Measurements from ENCODE around the gene SUMF1. TPM values are rescaled to one million over a fixed set of nuclear protein-coding genes. Genes with fewer than 3 reads are reported as not detected.

SUMF1 gene
- total and polyA plus RNA-seq, 4 donors: 11.6 to 50.0 (median 31.5) TPM

DNA sequence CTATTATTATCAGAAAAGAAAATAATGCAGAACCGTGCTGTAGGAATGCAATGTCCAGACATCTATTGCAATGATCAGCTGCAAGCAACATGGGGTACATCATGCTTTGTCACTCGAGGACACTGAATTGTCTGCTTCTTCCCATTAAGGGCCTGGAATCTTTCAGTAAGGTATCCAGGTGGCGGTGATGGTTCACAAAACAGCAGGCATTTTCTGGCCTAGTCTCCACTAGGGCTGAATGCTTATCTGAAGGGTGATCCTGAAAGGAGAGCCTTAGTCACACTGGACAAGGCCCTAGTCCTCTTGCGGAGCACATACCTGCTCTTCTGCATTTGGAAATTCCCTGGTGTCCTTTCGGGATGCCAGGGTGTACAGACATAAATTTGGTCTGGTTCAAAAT lies 47.3 kb upstream of the SUMF1 start:
- ATAC-seq (ENCODE audit: insufficient read depth, low FRiP score): no peak

DNA sequence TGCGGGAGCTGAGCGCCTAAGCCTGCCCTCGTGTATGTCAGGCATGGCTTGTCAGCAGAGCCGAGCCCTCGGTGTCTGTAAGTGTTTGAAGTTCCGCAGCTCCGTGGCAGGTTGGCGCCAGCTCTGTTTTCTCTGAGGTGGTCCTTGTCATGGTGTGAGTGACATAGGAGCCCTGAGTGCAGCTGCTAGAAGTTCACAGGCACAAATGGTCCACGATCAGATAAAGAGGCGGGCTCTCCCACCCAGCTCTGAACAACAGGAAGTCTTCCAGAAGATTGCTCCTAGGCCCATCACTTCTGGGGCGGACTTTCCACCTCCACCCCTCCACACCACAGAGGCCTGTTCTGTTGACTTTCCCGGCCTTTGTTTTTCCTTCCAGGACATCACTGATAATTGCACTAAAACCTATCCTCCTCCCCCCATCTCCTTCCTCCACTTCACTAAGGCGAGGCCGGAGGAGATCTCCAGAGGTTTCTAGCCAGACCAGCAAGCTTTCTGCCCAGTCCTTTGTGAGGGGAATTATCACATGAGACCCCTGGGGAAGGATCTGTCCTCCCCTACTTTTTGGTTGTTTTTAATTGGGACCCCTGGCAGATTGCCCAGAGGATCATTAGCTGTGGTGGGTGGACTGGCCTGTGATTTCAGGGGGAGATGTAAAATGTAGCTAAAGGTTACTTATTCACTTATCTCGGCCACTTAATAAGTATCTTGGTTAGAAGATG lies 46.0 kb upstream of the SUMF1 start:
- no peak overlapping the region for H3K9ac ChIP-seq (ENCODE audit: insufficient read depth in 1 of 2, low read length in 2 of 2)
- H3K27ac ChIP-seq (ENCODE audit: low read depth in 1 of 2, low read length in 1 of 2): peak overlapping the region in 1 of 2 donors; percentile 10
- H3K27me3 ChIP-seq (ENCODE audit: control insufficient read depth in 3 of 3, insufficient read depth in 3 of 3, low read length in 2 of 3): no peaks in the 10 kb centered on the region
- WGBS, 2 donors: 55 to 57% methylated on average over 15 of the region's 15 CpGs
- no peak overlapping the region for H3K4me3 ChIP-seq
- H3K4me1 ChIP-seq (ENCODE audit: control insufficient read depth in 5 of 5, insufficient read depth in 5 of 5, low read length in 5 of 5): peaks cover 2 to 47% (median 7%) of the 10 kb centered on the region in 5 donors
- ATAC-seq (ENCODE audit: insufficient read depth, low FRiP score) (no peak), DNase-seq (peak; percentile 71 to 87 (median 71))
- TF ChIP-seq, protein P1, sequence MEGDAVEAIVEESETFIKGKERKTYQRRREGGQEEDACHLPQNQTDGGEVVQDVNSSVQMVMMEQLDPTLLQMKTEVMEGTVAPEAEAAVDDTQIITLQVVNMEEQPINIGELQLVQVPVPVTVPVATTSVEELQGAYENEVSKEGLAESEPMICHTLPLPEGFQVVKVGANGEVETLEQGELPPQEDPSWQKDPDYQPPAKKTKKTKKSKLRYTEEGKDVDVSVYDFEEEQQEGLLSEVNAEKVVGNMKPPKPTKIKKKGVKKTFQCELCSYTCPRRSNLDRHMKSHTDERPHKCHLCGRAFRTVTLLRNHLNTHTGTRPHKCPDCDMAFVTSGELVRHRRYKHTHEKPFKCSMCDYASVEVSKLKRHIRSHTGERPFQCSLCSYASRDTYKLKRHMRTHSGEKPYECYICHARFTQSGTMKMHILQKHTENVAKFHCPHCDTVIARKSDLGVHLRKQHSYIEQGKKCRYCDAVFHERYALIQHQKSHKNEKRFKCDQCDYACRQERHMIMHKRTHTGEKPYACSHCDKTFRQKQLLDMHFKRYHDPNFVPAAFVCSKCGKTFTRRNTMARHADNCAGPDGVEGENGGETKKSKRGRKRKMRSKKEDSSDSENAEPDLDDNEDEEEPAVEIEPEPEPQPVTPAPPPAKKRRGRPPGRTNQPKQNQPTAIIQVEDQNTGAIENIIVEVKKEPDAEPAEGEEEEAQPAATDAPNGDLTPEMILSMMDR (IDR thresholded peaks at IDR 0.05; ENCODE audit: control extremely low read depth, extremely low read depth): no peak
- H3K9me3 ChIP-seq (ENCODE audit: control insufficient read depth in 4 of 4, insufficient read depth in 3 of 4, low read length in 3 of 4): no peaks in the 10 kb centered on the region
- no peaks in the 10 kb centered on the region for H3K36me3 ChIP-seq (ENCODE audit: control insufficient read depth in 4 of 4, insufficient read depth in 4 of 4, low read length in 4 of 4)

More for the DNA sequence above, 47.3 kb upstream of the SUMF1 start:
- TF ChIP-seq, protein P1 (IDR thresholded peaks at IDR 0.05; ENCODE audit: control extremely low read depth, extremely low read depth): no peak
- 93 to 94% methylated on average over 5 of the region's 5 CpGs for WGBS, 2 donors
- Histone ChIP-seq H3K27me3 (ENCODE audit: control insufficient read depth in 3 of 3, insufficient read depth in 3 of 3, low read length in 2 of 3) (no peaks in the 10 kb centered on the region), H3K27ac (ENCODE audit: low read depth in 1 of 2, low read length in 1 of 2) (no peak overlapping the region), H3K4me3 (no peak overlapping the region), H3K9ac (ENCODE audit: insufficient read depth in 1 of 2, low read length in 2 of 2) (no peak overlapping the region), H3K4me1 (ENCODE audit: control insufficient read depth in 5 of 5, insufficient read depth in 5 of 5, low read length in 5 of 5) (peaks cover 2 to 37% (median 6%) of the 10 kb centered on the region in 5 donors), H3K36me3 (ENCODE audit: control insufficient read depth in 4 of 4, insufficient read depth in 4 of 4, low read length in 4 of 4) (no peaks in the 10 kb centered on the region), H3K9me3 (ENCODE audit: control insufficient read depth in 4 of 4, insufficient read depth in 3 of 4, low read length in 3 of 4) (no peaks in the 10 kb centered on the region)
- no peak for DNase-seq

DNA sequence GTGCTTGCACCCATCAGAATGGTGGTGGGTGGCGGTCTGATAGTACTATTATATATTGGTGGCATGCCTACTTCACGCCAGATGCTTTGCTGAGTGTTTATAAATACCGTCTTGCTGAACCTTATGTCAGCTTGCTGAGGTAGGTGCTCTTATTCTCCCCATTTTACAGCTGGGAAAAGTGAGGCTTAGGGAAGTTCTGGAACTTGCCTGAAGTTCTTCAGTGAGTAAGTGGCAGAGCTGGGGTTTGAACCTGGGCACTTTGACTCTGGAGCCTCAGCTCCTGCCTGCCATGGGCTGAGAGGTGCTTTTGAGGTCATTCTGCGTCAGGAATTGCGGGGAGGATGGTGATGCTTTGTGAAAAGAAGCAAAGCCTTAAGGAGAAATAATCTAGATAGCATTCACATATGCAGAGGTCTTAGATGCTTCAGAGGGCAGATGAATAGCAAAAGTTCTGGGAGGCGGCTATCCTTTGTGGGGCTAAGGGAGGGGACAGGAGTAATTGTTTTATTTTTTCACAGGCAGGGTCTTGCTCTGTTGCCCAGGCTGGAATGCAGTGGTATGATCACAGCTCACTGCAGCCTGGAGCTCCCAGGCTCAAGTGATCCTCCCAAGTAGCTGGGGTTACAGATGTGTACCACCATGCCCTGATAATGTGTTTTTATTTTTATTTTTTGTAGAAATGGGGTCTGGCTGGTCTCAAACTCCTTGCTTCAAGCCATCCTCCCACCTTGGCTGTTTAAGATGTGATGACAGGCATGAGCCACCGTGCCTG lies 44.6 kb upstream of the SUMF1 start:
- no peak for DNase-seq

More for the DNA sequence above, 44.6 kb upstream of the SUMF1 start:
- Histone ChIP-seq H3K9ac (ENCODE audit: insufficient read depth in 1 of 2, low read length in 2 of 2) (no peak overlapping the region), H3K27ac (ENCODE audit: low read depth in 1 of 2, low read length in 1 of 2) (no peak overlapping the region), H3K4me3 (no peak overlapping the region), H3K4me1 (ENCODE audit: control insufficient read depth in 5 of 5, insufficient read depth in 5 of 5, low read length in 5 of 5) (peaks cover 2 to 52% (median 18%) of the 10 kb centered on the region in 5 donors), H3K9me3 (ENCODE audit: control insufficient read depth in 4 of 4, insufficient read depth in 3 of 4, low read length in 3 of 4) (no peaks in the 10 kb centered on the region), H3K36me3 (ENCODE audit: control insufficient read depth in 4 of 4, insufficient read depth in 4 of 4, low read length in 4 of 4) (no peaks in the 10 kb centered on the region), H3K27me3 (ENCODE audit: control insufficient read depth in 3 of 3, insufficient read depth in 3 of 3, low read length in 2 of 3) (no peaks in the 10 kb centered on the region)
- WGBS, 2 donors: 80 to 82% methylated on average over 7 of the region's 7 CpGs
- TF ChIP-seq, protein P1 (IDR thresholded peaks at IDR 0.05; ENCODE audit: control extremely low read depth, extremely low read depth): no peak
- no peak for ATAC-seq (ENCODE audit: insufficient read depth, low FRiP score)

Measured in lung (tissue), 12 donors.